ENCODE measurements around the gene KLF18.

DNA sequence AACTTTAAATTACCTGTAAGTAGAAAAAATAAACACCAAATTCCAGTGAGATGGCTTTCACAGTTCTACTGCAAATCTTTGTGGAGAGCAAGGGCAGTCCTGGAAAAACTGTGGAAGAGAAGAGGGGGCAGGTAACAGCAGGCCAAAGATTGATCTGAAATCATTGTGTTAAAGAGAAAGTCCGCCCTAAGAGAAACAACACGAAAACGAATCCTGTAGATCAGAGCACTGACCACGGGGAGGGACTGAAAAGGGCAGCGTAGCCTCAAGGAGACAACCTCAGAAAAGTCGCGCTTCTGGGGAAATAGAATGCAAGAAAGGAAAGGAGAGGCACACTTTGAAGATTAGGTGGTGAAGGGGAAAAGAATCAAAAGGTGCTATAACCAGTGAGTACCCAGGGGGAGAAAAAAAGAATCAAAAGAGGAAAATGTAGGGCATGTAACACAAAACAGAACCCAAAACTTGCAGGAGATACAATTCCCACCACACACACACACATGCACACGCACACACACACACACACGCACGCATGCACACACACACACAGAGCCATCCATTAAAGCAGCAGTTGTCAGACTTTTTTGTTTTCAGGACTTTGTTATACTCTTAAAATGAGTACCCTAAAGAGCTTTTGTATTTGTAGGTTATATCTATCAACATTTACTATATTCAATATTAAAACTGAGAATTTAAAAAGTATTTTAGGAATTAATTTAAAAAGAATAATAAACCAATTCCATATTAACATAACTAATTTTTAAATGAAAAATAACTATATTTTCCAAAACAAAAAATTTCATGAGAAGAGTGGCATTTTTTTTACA is 50.8 kb downstream of the KLF18 start:
- TF ChIP-seq, protein P1, sequence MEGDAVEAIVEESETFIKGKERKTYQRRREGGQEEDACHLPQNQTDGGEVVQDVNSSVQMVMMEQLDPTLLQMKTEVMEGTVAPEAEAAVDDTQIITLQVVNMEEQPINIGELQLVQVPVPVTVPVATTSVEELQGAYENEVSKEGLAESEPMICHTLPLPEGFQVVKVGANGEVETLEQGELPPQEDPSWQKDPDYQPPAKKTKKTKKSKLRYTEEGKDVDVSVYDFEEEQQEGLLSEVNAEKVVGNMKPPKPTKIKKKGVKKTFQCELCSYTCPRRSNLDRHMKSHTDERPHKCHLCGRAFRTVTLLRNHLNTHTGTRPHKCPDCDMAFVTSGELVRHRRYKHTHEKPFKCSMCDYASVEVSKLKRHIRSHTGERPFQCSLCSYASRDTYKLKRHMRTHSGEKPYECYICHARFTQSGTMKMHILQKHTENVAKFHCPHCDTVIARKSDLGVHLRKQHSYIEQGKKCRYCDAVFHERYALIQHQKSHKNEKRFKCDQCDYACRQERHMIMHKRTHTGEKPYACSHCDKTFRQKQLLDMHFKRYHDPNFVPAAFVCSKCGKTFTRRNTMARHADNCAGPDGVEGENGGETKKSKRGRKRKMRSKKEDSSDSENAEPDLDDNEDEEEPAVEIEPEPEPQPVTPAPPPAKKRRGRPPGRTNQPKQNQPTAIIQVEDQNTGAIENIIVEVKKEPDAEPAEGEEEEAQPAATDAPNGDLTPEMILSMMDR (optimal IDR thresholded peaks at IDR 0.05 in 1 of 3, IDR thresholded peaks at IDR 0.05 in 1 of 3, conservative IDR thresholded peaks at IDR 0.05 in 1 of 3; ENCODE audit: extremely low read depth in 1 of 3, insufficient read depth in 2 of 3, low read length in 3 of 3), result no peak
- TF ChIP-seq EZH2 (IDR thresholded peaks at IDR 0.05; ENCODE audit: low read length), result no peak

All from keratinocyte (primary cell).